ENCODE data around the gene RASGEF1C.

- no peak for TF ChIP-seq POLR2AphosphoS5 (IDR thresholded peaks at IDR 0.05; ENCODE audit: borderline replicate concordance, low read depth, low read length)
- no peak for TF ChIP-seq EZH2 (IDR thresholded peaks at IDR 0.05)
- TF ChIP-seq FOXP2 (optimal IDR thresholded peaks at IDR 0.05; ENCODE audit: control extremely low read depth, extremely low read length, insufficient read depth): no peak
Measured at GRCh38 chr5:180074462-180074861, 134.5 kb downstream of the RASGEF1C start.
